CD4-positive, alpha-beta T cell treated with Interleukin-12 subunit alpha and Interleukin-12 subunit beta, for 1 hour (primary cell): Measurements from ENCODE around the gene IRX6.

Experiments
- DNase-seq: peaks from one replicate; pipeline ENCODE4 v3.0.0-alpha.2; 2020

The IRX6 gene

DNA sequence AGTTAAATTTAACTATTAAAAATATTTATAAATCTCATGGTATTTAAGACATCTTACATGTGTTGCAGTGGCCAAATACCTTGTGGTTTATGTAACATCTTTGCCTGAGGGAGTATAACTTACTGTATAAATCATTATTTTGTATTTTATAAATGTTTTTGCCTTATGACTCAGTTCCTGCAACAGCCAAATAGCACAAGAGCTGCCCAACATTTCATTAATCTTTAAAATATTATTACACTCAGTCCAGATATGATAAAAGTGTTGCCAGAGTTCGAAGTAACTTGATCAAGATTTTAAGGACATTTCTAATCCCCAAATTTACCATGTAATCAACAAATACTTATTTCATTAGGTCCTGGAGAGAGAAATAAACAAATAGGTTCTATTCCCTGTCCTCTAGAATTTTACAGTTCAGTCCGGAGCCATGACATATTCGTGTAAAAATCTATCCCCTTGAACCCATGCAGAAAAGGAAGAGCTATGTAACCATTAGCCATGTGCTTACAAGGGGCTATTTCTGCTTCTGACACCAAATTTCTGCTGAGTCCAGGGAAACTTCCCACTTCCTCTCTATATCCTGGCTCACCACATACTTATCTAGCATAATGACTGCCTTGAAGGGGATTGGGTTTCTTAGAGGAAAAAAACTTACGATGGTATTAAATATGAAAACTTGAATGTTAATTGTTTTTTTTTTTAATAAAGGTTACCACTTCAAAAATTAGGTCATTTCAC, 44.0 kb downstream of the IRX6 start:
- DNase-seq, result no peak

DNA sequence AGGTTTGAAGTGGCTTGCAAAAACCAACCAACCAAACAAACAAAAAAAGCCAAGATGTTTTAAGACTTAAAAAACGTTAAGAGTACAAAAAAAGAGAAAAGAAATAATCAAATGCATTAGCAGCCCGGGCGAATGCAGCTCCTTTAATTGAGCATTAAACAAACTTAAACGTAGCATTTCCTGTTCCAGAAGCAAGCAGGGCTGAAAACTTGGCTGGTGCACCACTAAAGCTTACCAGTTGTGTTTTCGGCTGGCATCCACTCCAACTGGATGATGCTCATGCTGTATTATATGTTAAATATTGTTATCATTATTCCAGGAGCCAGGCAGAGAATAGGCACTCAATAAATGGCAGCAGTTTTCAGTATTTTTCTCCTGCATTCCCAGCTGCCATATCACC, 45.1 kb downstream of the IRX6 start:
- DNase-seq, result no peak

DNA sequence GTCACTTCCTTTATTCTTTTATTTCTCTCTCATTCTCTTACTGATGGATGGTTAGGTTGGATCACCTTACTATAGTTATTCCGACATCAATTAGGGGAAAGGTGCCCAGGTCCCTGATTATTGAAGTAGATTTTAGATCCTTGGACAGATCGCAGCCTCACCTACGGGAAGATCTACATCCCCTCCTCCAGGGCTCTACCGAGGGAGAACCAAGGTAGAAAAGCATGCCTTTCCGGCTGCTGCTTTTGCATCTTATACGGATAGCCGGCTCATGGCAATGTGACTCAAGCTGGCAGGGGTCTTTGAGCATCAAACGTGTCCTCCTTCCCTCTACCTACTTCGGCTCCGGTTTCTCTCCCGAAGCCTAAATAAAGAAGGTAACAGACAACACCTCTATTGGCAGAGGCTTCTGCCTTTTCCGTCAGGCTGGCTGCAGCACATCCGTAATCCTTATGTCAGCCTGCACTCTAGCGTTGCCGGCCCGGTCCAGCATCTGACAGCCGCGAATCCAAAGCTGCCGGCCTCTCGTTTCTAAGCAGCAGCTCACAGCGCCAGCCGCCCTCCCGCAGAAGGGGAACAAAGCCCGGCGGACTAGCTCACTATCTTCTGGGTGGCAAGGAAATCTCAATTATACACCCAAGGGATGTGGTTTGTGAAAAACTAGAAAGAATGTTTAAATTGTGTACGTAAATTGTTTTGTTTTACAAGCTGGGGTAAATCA, 46.9 kb downstream of the IRX6 start:
- DNase-seq, result no peak

DNA sequence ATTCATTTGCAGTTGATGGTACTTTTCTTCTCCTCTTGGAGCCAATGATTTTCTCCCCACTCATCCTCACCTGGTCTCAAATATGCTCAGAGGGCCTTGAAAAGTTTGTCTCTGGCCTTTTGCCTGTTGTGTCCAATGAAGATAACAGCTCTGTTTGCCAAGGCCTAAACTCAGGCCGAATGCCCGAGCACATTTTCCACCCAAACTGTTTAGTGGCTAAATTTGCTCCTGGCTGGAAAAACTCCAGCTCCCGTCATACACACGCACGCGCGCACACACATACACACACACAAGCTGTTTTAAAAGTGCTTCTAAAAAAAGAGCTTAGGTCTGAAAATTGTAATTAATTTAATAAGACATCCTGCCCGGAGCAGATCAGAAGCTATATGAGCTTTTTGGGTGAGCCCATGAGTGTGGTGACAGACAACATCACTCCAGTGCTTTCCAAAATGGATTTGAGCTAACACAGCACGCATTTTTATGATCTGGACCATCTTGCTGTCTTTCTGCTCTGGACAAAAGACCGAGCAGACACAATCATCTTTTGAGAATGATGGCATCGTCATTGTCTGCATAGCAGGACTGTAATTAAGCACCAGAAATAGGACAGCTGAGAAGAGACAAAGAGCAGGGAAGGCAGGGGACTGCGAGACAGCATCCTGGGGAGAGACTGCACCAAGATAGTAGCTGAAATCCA, 48.9 kb downstream of the IRX6 start:
- DNase-seq, result no peak

DNA sequence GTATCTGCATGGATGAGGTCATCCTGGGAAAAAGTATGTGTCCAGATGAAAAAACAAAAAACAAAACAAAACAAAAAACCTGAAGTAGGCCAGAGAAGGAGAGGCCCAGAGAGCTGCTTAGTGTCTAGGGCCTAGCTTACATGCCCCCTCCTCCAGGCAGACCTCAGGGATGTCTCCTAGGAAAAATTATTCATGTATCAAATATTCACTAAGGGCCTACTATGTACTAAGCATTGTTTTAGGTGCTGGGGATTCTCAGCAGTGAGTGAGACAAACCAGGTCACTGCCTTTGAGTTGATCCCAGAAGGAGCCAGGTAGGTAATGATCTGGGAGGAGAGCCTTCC, 49.5 kb downstream of the IRX6 start:
- DNase-seq, result no peak

DNA sequence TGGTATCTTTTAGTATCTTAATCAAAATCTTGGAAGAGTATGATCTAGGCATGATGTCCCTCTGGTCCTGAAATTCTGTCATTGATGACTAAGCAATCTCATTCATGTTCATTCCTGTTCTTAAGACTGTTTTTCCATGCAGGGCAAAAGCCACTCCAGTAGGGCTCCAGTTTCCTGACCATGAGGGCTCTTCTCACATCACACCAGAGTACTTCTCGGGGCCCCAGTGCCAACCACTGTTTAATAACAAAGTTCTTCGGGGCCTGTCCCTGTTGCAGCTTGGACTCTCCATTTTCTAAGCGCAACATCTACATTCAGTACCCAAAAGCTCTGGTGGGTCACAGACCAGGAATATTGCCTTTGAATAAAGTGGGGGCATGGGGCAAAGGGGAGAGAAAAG, 52.0 kb downstream of the IRX6 start:
- no peak for DNase-seq

DNA sequence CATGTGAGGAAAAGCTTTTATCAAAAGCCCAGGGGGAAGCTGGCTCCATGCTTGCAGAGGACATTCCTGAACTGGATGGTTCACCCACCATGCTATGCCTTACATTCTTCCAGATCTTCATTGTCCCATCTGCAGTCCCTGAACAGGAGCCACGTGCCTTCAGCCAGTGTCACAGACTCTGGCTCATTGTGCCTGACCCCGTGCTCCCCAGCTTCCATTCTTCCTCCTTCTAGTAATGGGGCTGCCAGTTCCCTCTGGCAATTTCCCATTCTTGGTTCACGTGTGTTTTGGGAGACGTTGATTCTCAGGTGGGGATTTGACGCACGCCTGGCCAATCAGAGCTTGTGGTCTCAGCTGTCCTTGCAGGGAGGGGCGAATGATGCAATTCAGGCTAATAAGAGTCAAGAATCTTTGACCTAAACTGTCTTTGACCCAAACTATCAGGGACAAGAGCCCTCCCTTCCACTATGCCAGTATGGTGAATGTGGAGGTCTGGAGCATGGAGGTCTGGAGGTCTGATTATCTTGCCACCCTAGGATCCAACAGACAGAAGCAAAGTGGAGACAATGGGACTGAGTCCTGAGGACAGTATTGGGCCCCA, 52.7 kb downstream of the IRX6 start:
- DNase-seq, result no peak

DNA sequence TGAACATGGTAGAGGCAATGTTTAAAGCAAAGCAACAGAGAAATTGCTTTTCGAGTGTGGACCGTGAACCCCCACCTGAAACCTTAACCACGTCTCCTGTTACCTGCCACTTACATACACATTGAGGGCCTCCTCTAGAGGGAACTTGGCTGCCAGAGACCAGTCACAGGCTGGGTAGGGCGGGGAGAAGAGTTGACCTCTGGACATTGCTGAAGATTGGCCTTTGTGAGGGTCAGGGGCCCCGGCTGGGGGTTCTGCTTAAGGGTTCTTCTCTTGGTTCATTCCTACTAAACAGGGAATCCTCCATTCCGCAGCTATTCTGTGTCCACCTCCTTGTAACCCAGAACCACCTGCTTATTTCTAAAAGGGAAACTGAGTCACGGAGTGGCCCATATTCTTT, 53.8 kb downstream of the IRX6 start:
- no peak for DNase-seq

DNA sequence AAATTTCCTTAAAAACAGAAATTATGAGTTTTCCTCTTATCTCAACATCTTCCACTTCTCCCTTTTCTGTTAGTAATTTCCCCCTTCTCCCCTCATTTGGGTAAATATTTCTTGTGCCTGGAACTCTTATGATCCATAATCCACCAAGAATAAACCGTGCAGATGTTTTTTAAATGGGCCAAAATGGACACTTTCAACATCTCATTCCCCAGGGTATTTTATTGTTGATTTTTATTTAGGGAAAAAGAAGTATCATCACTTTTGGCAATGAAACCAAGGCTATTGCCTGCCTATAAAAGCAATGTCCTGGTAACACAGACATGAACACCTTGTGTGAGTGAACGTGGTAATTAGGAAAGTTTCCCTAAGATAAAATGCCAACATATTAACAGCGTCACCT, 54.6 kb downstream of the IRX6 start:
- no peak for DNase-seq

DNA sequence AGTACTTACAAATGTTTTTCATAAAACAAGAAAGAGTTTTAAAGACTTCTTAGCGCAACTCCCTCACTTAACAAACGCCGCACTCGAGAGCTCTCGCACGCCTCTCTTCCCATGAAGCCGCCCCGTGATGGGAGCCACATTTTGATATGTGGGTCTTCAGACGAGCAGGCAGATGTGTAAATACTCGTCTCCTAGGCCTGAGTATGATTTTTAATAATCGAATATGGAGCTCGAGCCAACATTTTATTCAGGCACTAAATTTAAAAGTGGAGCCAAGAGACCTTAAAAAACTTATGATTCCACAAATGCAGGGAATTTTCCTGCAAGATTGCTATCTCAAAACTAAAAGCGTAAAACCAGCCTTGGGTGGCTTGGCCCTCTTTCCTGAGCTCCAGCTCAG, 55.4 kb downstream of the IRX6 start:
- DNase-seq, result no peak

DNA sequence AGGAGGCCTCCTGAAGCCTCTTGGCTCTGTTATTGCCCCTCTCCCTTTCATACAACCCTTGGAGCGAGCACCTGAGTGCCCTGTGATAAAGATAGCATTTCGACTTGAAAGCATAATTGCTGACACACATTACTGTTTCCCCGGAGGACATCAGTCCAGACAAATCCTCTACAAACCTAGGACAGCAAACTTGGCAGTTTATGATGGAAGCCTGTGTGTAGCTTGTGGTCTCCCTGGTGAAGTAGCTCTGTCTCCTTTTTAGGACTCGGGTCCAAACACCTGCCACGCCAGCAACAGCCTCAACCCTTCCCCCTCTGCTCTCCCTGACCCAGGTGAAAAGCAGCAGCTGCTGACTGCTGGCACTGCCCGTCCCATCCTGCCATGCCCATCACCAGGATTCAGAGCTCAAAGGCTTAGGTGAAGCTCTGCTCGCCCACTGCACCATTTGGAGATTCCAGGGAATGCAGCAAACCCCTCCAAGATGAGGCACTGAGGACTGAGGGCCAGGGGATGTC, 55.9 kb downstream of the IRX6 start:
- no peak for DNase-seq
